HUES64 (cell line): Measurements from ENCODE around the gene BTD.
A peak's percentile ranks its signal among the peaks of the same experiment; 100 is the strongest.

ENCODE experiments used
- H3K27ac ChIP-seq: 2 replicates; pipeline ENCODE4 v1.7.0; 2013; ENCODE audit warnings: low read depth, low read length, inconsistent platforms
- H3K27me3 ChIP-seq: 2 replicates; pipeline ENCODE4 v1.6.1; 2013; ENCODE audit warnings: mild to moderate bottlenecking, low read length; ENCODE audit not compliant: insufficient read depth
- H3K36me3 ChIP-seq: 2 replicates; pipeline ENCODE4 v1.6.1; 2013; ENCODE audit warnings: mild to moderate bottlenecking, low read length; ENCODE audit not compliant: insufficient read depth
- H3K4me1 ChIP-seq: 2 replicates; pipeline ENCODE4 v1.6.1; 2013; ENCODE audit warnings: mild to moderate bottlenecking, low read length, moderate library complexity; ENCODE audit not compliant: insufficient read depth
- H3K4me3 ChIP-seq: 2 replicates; pipeline ENCODE4 v1.5.1; 2013; ENCODE audit warnings: mild to moderate bottlenecking, low read length, moderate library complexity
- H3K9ac ChIP-seq: 2 replicates; pipeline ENCODE4 v1.6.1; 2013; ENCODE audit warnings: mild to moderate bottlenecking, low read depth, low read length
- H3K9me3 ChIP-seq: 2 replicates; pipeline ENCODE4 v1.6.1; 2013; ENCODE audit warnings: low read depth, low read length; ENCODE audit not compliant: insufficient read depth
- WGBS: fragments of 150-250, 120-280 bp; methylation state at CpG from one replicate; pipeline ENCODE4 v1.1.7; 2013; ENCODE audit warnings: missing lambda C conversion rate; 5-methylcytosine and 5-hydroxymethylcytosine counted together

BTD gene

GRCh38 chr3:15637131-15637951 lies 35.8 kb downstream of the BTD start:
- 95% methylated on average over 7 of the region's 7 CpGs for WGBS
- peaks cover 35% of the 10 kb centered on the region for H3K4me1 ChIP-seq
- no peaks in the 10 kb centered on the region for H3K9me3 ChIP-seq
- H3K9ac ChIP-seq = no peak overlapping the region
- H3K36me3 ChIP-seq = no peaks in the 10 kb centered on the region; the same call in 1 of the 2 replicates
- H3K4me3 ChIP-seq = no peak overlapping the region
- no peak overlapping the region for H3K27ac ChIP-seq
- H3K27me3 ChIP-seq = no peaks in the 10 kb centered on the region

- no peaks in the 10 kb centered on the region for H3K27me3 ChIP-seq
- no peaks in the 10 kb centered on the region; the same call in 1 of the 2 replicates for H3K36me3 ChIP-seq
- no peak overlapping the region for H3K27ac ChIP-seq
- WGBS = 95% methylated on average over 6 of the region's 6 CpGs
- no peak overlapping the region for H3K4me3 ChIP-seq
- no peaks in the 10 kb centered on the region for H3K9me3 ChIP-seq
- peaks cover 25% of the 10 kb centered on the region for H3K4me1 ChIP-seq
- no peak overlapping the region for H3K9ac ChIP-seq
Observed at GRCh38 chr3:15638193-15638890, 36.8 kb downstream of the BTD start.

GRCh38 chr3:15638891-15639262 lies 37.3 kb downstream of the BTD start:
- Histone ChIP-seq H3K4me1 (peaks cover 20% of the 10 kb centered on the region), H3K36me3 (no peaks in the 10 kb centered on the region; the same call in 1 of the 2 replicates), H3K9me3 (no peaks in the 10 kb centered on the region), H3K4me3 (no peak overlapping the region), H3K9ac (no peak overlapping the region), H3K27ac (no peak overlapping the region), H3K27me3 (no peaks in the 10 kb centered on the region)
- WGBS = 100% methylated on average over 1 of the region's 1 CpG

GRCh38 chr3:15645246-15645645 lies 43.7 kb downstream of the BTD start:
- Histone ChIP-seq H3K27ac (no peak overlapping the region), H3K9ac (no peak overlapping the region), H3K27me3 (no peaks in the 10 kb centered on the region), H3K9me3 (no peaks in the 10 kb centered on the region), H3K36me3 (0 out of 2 replicates have a peak, but pooled peaks cover 9% of the 10 kb centered on the region), H3K4me1 (peaks cover 12% of the 10 kb centered on the region), H3K4me3 (no peak overlapping the region)
- WGBS = 95% methylated on average over 6 of the region's 6 CpGs

GRCh38 chr3:15645740-15646501 lies 44.4 kb downstream of the BTD start:
- 0 out of 2 replicates have a peak, but pooled peaks cover 9% of the 10 kb centered on the region for H3K36me3 ChIP-seq
- H3K4me3 ChIP-seq = no peak overlapping the region
- no peaks in the 10 kb centered on the region for H3K9me3 ChIP-seq
- H3K27ac ChIP-seq = no peak overlapping the region
- H3K27me3 ChIP-seq = no peaks in the 10 kb centered on the region
- H3K9ac ChIP-seq = no peak overlapping the region
- WGBS = 89% methylated on average over 18 of the region's 18 CpGs
- peaks cover 12% of the 10 kb centered on the region for H3K4me1 ChIP-seq

GRCh38 chr3:15646851-15647511 lies 45.4 kb downstream of the BTD start:
- H3K9ac ChIP-seq = no peak overlapping the region
- peak overlapping the region; percentile 6; the same call in 1 of the 2 replicates for H3K27ac ChIP-seq
- peaks cover 12% of the 10 kb centered on the region for H3K4me1 ChIP-seq
- H3K4me3 ChIP-seq = no peak overlapping the region
- WGBS = 79% methylated on average over 13 of the region's 13 CpGs
- H3K27me3 ChIP-seq = no peaks in the 10 kb centered on the region
- H3K36me3 ChIP-seq = 0 out of 2 replicates have a peak, but pooled peaks cover 9% of the 10 kb centered on the region
- no peaks in the 10 kb centered on the region for H3K9me3 ChIP-seq

GRCh38 chr3:15647611-15648167 lies 46.1 kb downstream of the BTD start:
- H3K4me3 ChIP-seq = no peak overlapping the region
- no peaks in the 10 kb centered on the region for H3K9me3 ChIP-seq
- no peak overlapping the region for H3K27ac ChIP-seq
- WGBS = 94% methylated on average over 4 of the region's 4 CpGs
- H3K4me1 ChIP-seq = peaks cover 12% of the 10 kb centered on the region
- H3K36me3 ChIP-seq = 0 out of 2 replicates have a peak, but pooled peaks cover 9% of the 10 kb centered on the region
- no peaks in the 10 kb centered on the region for H3K27me3 ChIP-seq
- H3K9ac ChIP-seq = no peak overlapping the region

- Histone ChIP-seq H3K9ac (no peak overlapping the region), H3K4me1 (peaks cover 12% of the 10 kb centered on the region), H3K27ac (no peak overlapping the region), H3K27me3 (no peaks in the 10 kb centered on the region), H3K9me3 (no peaks in the 10 kb centered on the region), H3K36me3 (0 out of 2 replicates have a peak, but pooled peaks cover 6% of the 10 kb centered on the region), H3K4me3 (no peak overlapping the region)
- WGBS = 94% methylated on average over 3 of the region's 3 CpGs
Observed at GRCh38 chr3:15649341-15649740, 47.8 kb downstream of the BTD start.

GRCh38 chr3:15649858-15650257 lies 48.3 kb downstream of the BTD start:
- Histone ChIP-seq H3K9ac (no peak overlapping the region), H3K4me1 (peaks cover 12% of the 10 kb centered on the region)
- WGBS = 94% methylated on average over 5 of the region's 5 CpGs

GRCh38 chr3:15651396-15651795 lies 49.9 kb downstream of the BTD start:
- Histone ChIP-seq H3K4me1 (peaks cover 6% of the 10 kb centered on the region), H3K9me3 (peaks cover 9% of the 10 kb centered on the region), H3K9ac (no peak overlapping the region), H3K27me3 (no peaks in the 10 kb centered on the region), H3K36me3 (no peaks in the 10 kb centered on the region), H3K4me3 (no peak overlapping the region), H3K27ac (no peak overlapping the region)
- 94% methylated on average over 8 of the region's 8 CpGs for WGBS

More at GRCh38 chr3:15649858-15650257, 48.3 kb downstream of the BTD start:
- no peak overlapping the region for H3K27ac ChIP-seq
- H3K4me3 ChIP-seq = no peak overlapping the region
- no peaks in the 10 kb centered on the region for H3K27me3 ChIP-seq
- H3K36me3 ChIP-seq = 0 out of 2 replicates have a peak, but pooled peaks cover under 1% of the 10 kb centered on the region
- no peaks in the 10 kb centered on the region for H3K9me3 ChIP-seq
